Liver (tissue), 9 donors: Measurements from ENCODE around the gene LIPM. TPM values are rescaled to one million over a fixed set of nuclear protein-coding genes. Genes with fewer than 3 reads are reported as not detected.

Experiments used
- DNase-seq: peaks from one replicate; pipeline ENCODE4 v3.0.0-alpha.2; 2017; ENCODE audit warnings: low spot score
- H3K27ac ChIP-seq, 2 donors: one replicate each; pipeline ENCODE4 v1.7.0; 2013; ENCODE audit warnings: inconsistent platforms in 2 of 2, low read length in 2 of 2, control low read depth in 1 of 2, low read depth in 1 of 2, mild to moderate bottlenecking in 1 of 2
- H3K27me3 ChIP-seq, 4 donors: one replicate each; pipeline versions ENCODE4 v1.6.1 to v1.7.0; 2013; ENCODE audit warnings: low read length in 3 of 4, inconsistent platforms in 1 of 4, mild to moderate bottlenecking in 1 of 4, moderate library complexity in 1 of 4; ENCODE audit not compliant: control insufficient read depth in 4 of 4, insufficient read depth in 4 of 4
- H3K36me3 ChIP-seq, 4 donors: one replicate each; pipeline versions ENCODE4 v1.6.1 to v1.7.0; 2013; ENCODE audit warnings: low read length in 3 of 4, mild to moderate bottlenecking in 3 of 4, low read depth in 1 of 4, moderate library complexity in 1 of 4; ENCODE audit not compliant: control insufficient read depth in 4 of 4, insufficient read depth in 3 of 4
- H3K4me1 ChIP-seq, 4 donors: one replicate each; pipeline versions ENCODE4 v1.6.1 to v1.7.0; 2013; ENCODE audit warnings: low read length in 3 of 4, mild to moderate bottlenecking in 3 of 4, moderate library complexity in 1 of 4; ENCODE audit not compliant: control insufficient read depth in 4 of 4, insufficient read depth in 4 of 4
- H3K4me3 ChIP-seq, 3 donors: one replicate each; pipeline versions ENCODE4 v1.6.1 to v1.7.0; 2013; ENCODE audit warnings: low read length in 3 of 3, control low read depth in 1 of 3, low read depth in 1 of 3, mild to moderate bottlenecking in 1 of 3
- H3K9ac ChIP-seq, 2 donors: one replicate each; pipeline ENCODE4 v1.7.0; 2013; ENCODE audit warnings: low read length in 2 of 2, mild to moderate bottlenecking in 2 of 2, moderate library complexity in 2 of 2, control low read depth in 1 of 2, low read depth in 1 of 2
- H3K9me3 ChIP-seq, 4 donors: one replicate each; pipeline versions ENCODE4 v1.6.1 to v1.7.0; 2013; ENCODE audit warnings: low read length in 3 of 4; ENCODE audit not compliant: control insufficient read depth in 4 of 4
- EGR1 ChIP-seq, 2 donors: IDR thresholded peaks; 2 replicates each; pipeline ENCODE4 v1.6.1; 2016 to 2018; ENCODE audit warnings: antibody characterized with exemption in 2 of 2, low read depth in 2 of 2
- FOXA1 ChIP-seq: IDR thresholded peaks from 2 replicates; pipeline ENCODE4 v1.6.1; 2016; ENCODE audit warnings: antibody characterized with exemption
- GABPA ChIP-seq, 2 donors: IDR thresholded peaks in 1 of 2; conservative IDR thresholded peaks in 1 of 2; 2 replicates each; pipeline ENCODE4 v1.6.1; 2016; ENCODE audit warnings: antibody characterized with exemption in 2 of 2, mild to moderate bottlenecking in 1 of 2, moderate library complexity in 1 of 2
- HNF4A ChIP-seq, 2 donors: conservative IDR thresholded peaks; 2 replicates each; pipeline ENCODE4 v1.6.1; 2016; ENCODE audit warnings: antibody characterized with exemption in 2 of 2, mild to moderate bottlenecking in 2 of 2
- HNF4G ChIP-seq: IDR thresholded peaks from 2 replicates; pipeline ENCODE4 v1.6.1; 2016; ENCODE audit warnings: antibody characterized with exemption
- NR2F2 ChIP-seq: IDR thresholded peaks from 2 replicates; pipeline ENCODE4 v1.6.1; 2016; ENCODE audit warnings: antibody characterized with exemption
- RAD21 ChIP-seq, 2 donors: IDR thresholded peaks; 2 replicates each; pipeline ENCODE4 v1.6.1; 2016; ENCODE audit warnings: antibody characterized with exemption in 2 of 2, mild to moderate bottlenecking in 2 of 2
- REST ChIP-seq: IDR thresholded peaks from 2 replicates; pipeline ENCODE4 v1.6.1; 2016; ENCODE audit warnings: antibody characterized with exemption, mild to moderate bottlenecking
- RXRA ChIP-seq, 2 donors: IDR thresholded peaks; 2 replicates each; pipeline ENCODE4 v1.6.1; 2017 to 2018; ENCODE audit warnings: antibody characterized with exemption in 2 of 2, mild to moderate bottlenecking in 1 of 2
- SP1 ChIP-seq: IDR thresholded peaks from 2 replicates; pipeline ENCODE4 v1.6.1; 2018; ENCODE audit warnings: antibody characterized with exemption, mild to moderate bottlenecking
- TAF1 ChIP-seq: conservative IDR thresholded peaks from 2 replicates; pipeline ENCODE4 v1.6.1; 2016; ENCODE audit warnings: antibody characterized with exemption, mild to moderate bottlenecking
- YY1 ChIP-seq: IDR thresholded peaks from 2 replicates; pipeline ENCODE4 v1.6.1; 2016; ENCODE audit warnings: antibody characterized with exemption, mild to moderate bottlenecking
- ZBTB33 ChIP-seq: IDR thresholded peaks from 2 replicates; pipeline ENCODE4 v1.6.1; 2016; ENCODE audit warnings: antibody characterized with exemption
- WGBS: extraction: QIAGEN DNeasy Blood & Tissue Kit; methylation state at CpG from one replicate; pipeline ENCODE4 v1.1.7; 2013; 5-methylcytosine and 5-hydroxymethylcytosine counted together
- polyA plus RNA-seq, 2 donors: library from polyadenylated mRNA; stranded (reverse) in 1 of 2; unstranded in 1 of 2; fragments of 200-250 nt in 1 of 2; fragments of >200 nt in 1 of 2; fragmentation: Nextera tagmentation in 1 of 2; extraction: Ambion mirVana in 1 of 2; gene quantifications; one replicate each; pipeline versions ENCODE4 v1.2.1 to v1.2.3, GENCODE V29; 2013 to 2015
- total RNA-seq, 2 donors: library from RNA; depleted of rRNA; stranded (reverse); fragments of >200 nt; gene quantifications; one replicate each; pipeline ENCODE4 v1.2.3, GENCODE V29; 2014
- TF ChIP-seq, protein P1 (sequence below): IDR thresholded peaks from 2 replicates; pipeline ENCODE4 v1.6.1; 2016; ENCODE audit warnings: antibody characterized with exemption
- TF ChIP-seq, protein P2 (sequence below): fragments of 150-350 bp; IDR thresholded peaks from 2 replicates; pipeline ENCODE4 v1.5.1; 2017; ENCODE audit warnings: improper control_type of control experiment, low read depth, low read length; ENCODE audit not compliant: missing input control
- donor health status: healthy.
- donor health status: healthy.
- donor health status: healthy.
- donor health status: healthy.
- donor health status: healthy.

LIPM gene
- total and polyA plus RNA-seq, 4 donors, result not detected

- no peaks in the 10 kb centered on the region for H3K36me3 ChIP-seq
- H3K4me1 ChIP-seq, result peaks cover 7 to 17% (median 8%) of the 10 kb centered on the region in 4 donors
- 91% methylated on average over 4 of the region's 4 CpGs for WGBS
- DNase-seq, result no peak
- H3K27me3 ChIP-seq, result no peaks in the 10 kb centered on the region
- H3K9me3 ChIP-seq, result no peaks in the 10 kb centered on the region
- TF ChIP-seq RAD21 (IDR thresholded peaks at IDR 0.05) (no peak), GABPA (IDR thresholded peaks at IDR 0.05 in 1 of 2, conservative IDR thresholded peaks at IDR 0.05 in 1 of 2) (no peak)
- H3K27ac ChIP-seq, result no peak overlapping the region
- no peak overlapping the region for H3K4me3 ChIP-seq
- H3K9ac ChIP-seq, result no peak overlapping the region
Observed at GRCh38 chr10:88843171-88843570, 40.6 kb downstream of the LIPM start.

DNA sequence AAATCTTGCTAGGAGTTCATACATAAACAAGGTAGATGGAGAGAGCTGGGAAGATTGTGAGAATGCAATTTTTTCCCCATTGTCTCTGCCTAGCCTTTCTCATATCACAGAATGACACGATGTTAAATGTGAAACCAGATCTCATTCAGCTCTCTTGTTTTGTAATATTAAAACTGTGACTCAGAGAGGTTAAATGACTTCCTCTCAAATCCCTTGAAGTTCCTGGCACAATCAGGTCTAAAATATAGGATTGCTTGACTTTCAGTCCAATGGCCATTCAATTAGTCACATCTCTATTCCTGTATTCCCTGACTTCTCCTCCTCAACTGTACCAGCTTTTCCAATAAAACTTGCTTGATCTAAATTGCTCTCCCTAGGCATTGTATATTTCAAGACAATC lies 46.0 kb downstream of the LIPM start:
- no peaks in the 10 kb centered on the region for H3K9me3 ChIP-seq
- no peaks in the 10 kb centered on the region for H3K27me3 ChIP-seq
- TF ChIP-seq YY1 (no peak), RXRA (IDR thresholded peaks at IDR 0.05) (no peak)
- peaks cover 0 to 11% (median 8%) of the 10 kb centered on the region in 4 donors for H3K4me1 ChIP-seq
- WGBS, result 30% methylated on average over 1 of the region's 1 CpG
- no peak overlapping the region for H3K27ac ChIP-seq
- H3K36me3 ChIP-seq, result no peaks in the 10 kb centered on the region
- H3K4me3 ChIP-seq, result no peak overlapping the region
- no peak overlapping the region for H3K9ac ChIP-seq
- DNase-seq, result no peak

DNA sequence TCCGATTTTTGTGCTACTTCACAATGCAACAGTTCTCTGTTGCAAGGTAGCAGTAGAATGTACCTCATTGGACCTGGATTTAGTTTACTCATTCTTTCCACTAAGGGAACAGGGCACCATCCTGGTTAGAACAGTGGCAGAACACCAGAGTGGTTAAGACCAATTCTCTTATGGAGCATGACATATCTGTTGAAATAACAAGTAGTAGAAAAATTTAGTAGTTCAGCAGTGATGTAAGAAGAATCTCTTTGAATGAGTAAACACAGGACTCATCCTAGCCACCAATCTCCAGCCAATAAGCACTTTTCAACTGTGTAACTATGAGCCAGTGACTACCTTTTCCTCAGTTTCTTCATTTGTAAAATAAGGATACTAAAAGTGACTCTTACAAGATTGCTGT lies 46.7 kb downstream of the LIPM start:
- no peak overlapping the region for H3K4me3 ChIP-seq
- no peak overlapping the region for H3K27ac ChIP-seq

More for the DNA sequence above, 46.7 kb downstream of the LIPM start:
- Histone ChIP-seq H3K9ac (no peak overlapping the region), H3K9me3 (no peaks in the 10 kb centered on the region), H3K27me3 (no peaks in the 10 kb centered on the region), H3K4me1 (peaks cover 2 to 17% (median 13%) of the 10 kb centered on the region in 4 donors), H3K36me3 (no peaks in the 10 kb centered on the region)
- DNase-seq, result no peak
- WGBS, result 86% methylated on average over 1 of the region's 1 CpG
- TF ChIP-seq FOXA1 (no peak), REST (no peak), SP1 (no peak), RXRA (IDR thresholded peaks at IDR 0.05) (no peak), ZBTB33 (no peak), GABPA (IDR thresholded peaks at IDR 0.05 in 1 of 2, conservative IDR thresholded peaks at IDR 0.05 in 1 of 2) (no peak), HNF4G (no peak), EGR1 (IDR thresholded peaks at IDR 0.05; ENCODE audit: low read depth in 2 of 2) (no peak), NR2F2 (no peak), TAF1 (no peak), HNF4A (conservative IDR thresholded peaks at IDR 0.05) (no peak)
- TF ChIP-seq, protein P1, sequence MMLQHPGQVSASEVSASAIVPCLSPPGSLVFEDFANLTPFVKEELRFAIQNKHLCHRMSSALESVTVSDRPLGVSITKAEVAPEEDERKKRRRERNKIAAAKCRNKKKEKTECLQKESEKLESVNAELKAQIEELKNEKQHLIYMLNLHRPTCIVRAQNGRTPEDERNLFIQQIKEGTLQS, result no peak
- TF ChIP-seq, protein P2, sequence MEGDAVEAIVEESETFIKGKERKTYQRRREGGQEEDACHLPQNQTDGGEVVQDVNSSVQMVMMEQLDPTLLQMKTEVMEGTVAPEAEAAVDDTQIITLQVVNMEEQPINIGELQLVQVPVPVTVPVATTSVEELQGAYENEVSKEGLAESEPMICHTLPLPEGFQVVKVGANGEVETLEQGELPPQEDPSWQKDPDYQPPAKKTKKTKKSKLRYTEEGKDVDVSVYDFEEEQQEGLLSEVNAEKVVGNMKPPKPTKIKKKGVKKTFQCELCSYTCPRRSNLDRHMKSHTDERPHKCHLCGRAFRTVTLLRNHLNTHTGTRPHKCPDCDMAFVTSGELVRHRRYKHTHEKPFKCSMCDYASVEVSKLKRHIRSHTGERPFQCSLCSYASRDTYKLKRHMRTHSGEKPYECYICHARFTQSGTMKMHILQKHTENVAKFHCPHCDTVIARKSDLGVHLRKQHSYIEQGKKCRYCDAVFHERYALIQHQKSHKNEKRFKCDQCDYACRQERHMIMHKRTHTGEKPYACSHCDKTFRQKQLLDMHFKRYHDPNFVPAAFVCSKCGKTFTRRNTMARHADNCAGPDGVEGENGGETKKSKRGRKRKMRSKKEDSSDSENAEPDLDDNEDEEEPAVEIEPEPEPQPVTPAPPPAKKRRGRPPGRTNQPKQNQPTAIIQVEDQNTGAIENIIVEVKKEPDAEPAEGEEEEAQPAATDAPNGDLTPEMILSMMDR, result no peak
